ENCODE results near the gene PSENEN. TPM values are rescaled to one million over a fixed set of nuclear protein-coding genes. Genes with fewer than 3 reads are reported as not detected.

The PSENEN gene
- total RNA-seq, 4 donors from 2014 or later: 20.4 to 35.7 (median 29.5) TPM

- Histone ChIP-seq H3K4me3 (no peak overlapping the region), H3K36me3 (peaks cover 0 to 100% of the 10 kb centered on the region in 2 donors), H3K9me3 (no peaks in the 10 kb centered on the region), H3K4me1 (peaks cover 0 to 7% (median 0%) of the 10 kb centered on the region in 3 donors), H3K27me3 (no peaks in the 10 kb centered on the region), H3K27ac (no peak overlapping the region)
- ATAC-seq: no peak
- TF ChIP-seq EP300 (IDR thresholded peaks at IDR 0.05) (no peak), POLR2A (IDR thresholded peaks at IDR 0.05) (no peak), POLR2AphosphoS5 (IDR thresholded peaks at IDR 0.05) (no peak), CTCF (IDR thresholded peaks at IDR 0.05) (no peak)
- 90% methylated on average over 4 of the region's 25 CpGs; no CpG with 5 or more reads in 1 of the 2 donors for WGBS, 2 donors (ENCODE audit: low coverage in 1 of 2)
Observed at GRCh38 chr19:35727053-35727955, 18.1 kb upstream of the PSENEN start.

- WGBS, 2 donors (ENCODE audit: low coverage in 1 of 2): 80 to 86% methylated on average over 8 of the region's 19 CpGs
- no peaks in the 10 kb centered on the region for H3K27me3 ChIP-seq
- H3K9me3 ChIP-seq: no peaks in the 10 kb centered on the region
- no peak for ATAC-seq
- peaks cover 0 to 100% of the 10 kb centered on the region in 2 donors for H3K36me3 ChIP-seq
- no peak overlapping the region for H3K4me3 ChIP-seq
- H3K27ac ChIP-seq: no peak overlapping the region
- TF ChIP-seq CTCF (IDR thresholded peaks at IDR 0.05): no peak
- TF ChIP-seq POLR2A (IDR thresholded peaks at IDR 0.05): no peak
- no peak for TF ChIP-seq EP300 (IDR thresholded peaks at IDR 0.05)
- no peak for TF ChIP-seq POLR2AphosphoS5 (IDR thresholded peaks at IDR 0.05)
- H3K4me1 ChIP-seq: no peaks in the 10 kb centered on the region
Observed at GRCh38 chr19:35727956-35728706, 17.3 kb upstream of the PSENEN start.

GRCh38 chr19:35729021-35729420, 16.4 kb upstream of the PSENEN start:
- Histone ChIP-seq H3K4me1 (no peaks in the 10 kb centered on the region), H3K4me3 (no peak overlapping the region), H3K27ac (no peak overlapping the region), H3K9me3 (no peaks in the 10 kb centered on the region), H3K27me3 (no peaks in the 10 kb centered on the region), H3K36me3 (peaks cover 0 to 100% of the 10 kb centered on the region in 2 donors)
- WGBS, 2 donors (ENCODE audit: low coverage in 1 of 2): 72 to 80% methylated on average over 2 to 14 of the region's 18 CpGs
- TF ChIP-seq POLR2A (IDR thresholded peaks at IDR 0.05) (no peak), CTCF (IDR thresholded peaks at IDR 0.05) (no peak), POLR2AphosphoS5 (IDR thresholded peaks at IDR 0.05) (no peak)
- no peak for ATAC-seq

GRCh38 chr19:35729763-35730162, 15.7 kb upstream of the PSENEN start:
- Histone ChIP-seq H3K27me3 (no peaks in the 10 kb centered on the region), H3K4me1 (no peaks in the 10 kb centered on the region), H3K4me3 (no peak overlapping the region), H3K9me3 (no peaks in the 10 kb centered on the region), H3K36me3 (peaks cover 0 to 100% of the 10 kb centered on the region in 2 donors), H3K27ac (no peak overlapping the region)
- 71 to 77% methylated on average over 1 to 5 of the region's 11 CpGs for WGBS, 2 donors (ENCODE audit: low coverage in 1 of 2)
- TF ChIP-seq POLR2A (IDR thresholded peaks at IDR 0.05) (no peak), POLR2AphosphoS5 (IDR thresholded peaks at IDR 0.05) (no peak), EP300 (IDR thresholded peaks at IDR 0.05) (no peak), CTCF (IDR thresholded peaks at IDR 0.05) (no peak)
- ATAC-seq: no peak
